Uterus (tissue), 4 donors: ENCODE results near the gene DOCK1. TPM values are rescaled to one million over a fixed set of nuclear protein-coding genes. Genes with fewer than 3 reads are reported as not detected.

ENCODE experiments used
- DNase-seq, 2 donors: peaks; one replicate each; pipeline ENCODE4 v3.0.0-alpha.2; 2019 to 2020
- H3K27ac ChIP-seq, 2 donors: fragments of 200-600 bp; sonication (generic); 1 replicate in 1 of 2; 2 replicates in 1 of 2; pipeline ENCODE4 v1.5.1; 2016 to 2018
- H3K27me3 ChIP-seq, 2 donors: fragments of 200-600 bp; sonication (generic); one replicate each; pipeline ENCODE4 v1.5.1; 2018 to 2019; ENCODE audit warnings: control low read depth in 1 of 2
- H3K36me3 ChIP-seq, 2 donors: fragments of 200-600 bp; sonication (generic); one replicate each; pipeline ENCODE4 v1.5.1; 2019; ENCODE audit warnings: control low read depth in 1 of 2
- H3K4me1 ChIP-seq, 2 donors: fragments of 200-600 bp; sonication (generic); one replicate each; pipeline ENCODE4 v1.5.1; 2018 to 2019; ENCODE audit warnings: control low read depth in 1 of 2
- H3K4me3 ChIP-seq, 2 donors: fragments of 200-600 bp; sonication (generic); 1 replicate in 1 of 2; 2 replicates in 1 of 2; pipeline ENCODE4 v1.5.1; 2018 to 2019; ENCODE audit warnings: mild to moderate bottlenecking in 1 of 2
- H3K9me3 ChIP-seq, 2 donors: fragments of 200-600 bp; sonication (generic); one replicate each; pipeline ENCODE4 v1.5.1; 2019; ENCODE audit warnings: control low read depth in 1 of 2
- POLR2A ChIP-seq, 2 donors: fragments of 450-650 bp; IDR thresholded peaks; one replicate each; pipeline ENCODE4 v1.6.1; 2016; ENCODE audit warnings: antibody characterized with exemption in 2 of 2, mild to moderate bottlenecking in 1 of 2, moderate library complexity in 1 of 2
- intact Hi-C: fragments of 100-400 bp; cut with DNase I; formaldehyde crosslinking; loops from one replicate; pipeline ENCODE4 v1.15.1; 2023; ENCODE audit warnings: low total_unique reads
- total RNA-seq, 4 donors: library from RNA; depleted of rRNA in 3 of 4; stranded (reverse); fragments of >200 nt in 3 of 4; gene quantifications; one replicate each; pipeline versions ENCODE4 v1.1.0 to v1.2.4, GENCODE V29; 2014 to 2023
- TF ChIP-seq, protein P1 (sequence below), 4 experiments: fragments of 200-600 bp in 2 of 4; fragments of 450-650 bp in 2 of 4; sonication (generic) in 2 of 4; IDR thresholded peaks; one replicate each; pipeline ENCODE4 v1.5.1; 2016 to 2019; ENCODE audit warnings: antibody characterized with exemption in 4 of 4, mild to moderate bottlenecking in 2 of 4, moderate library complexity in 1 of 4
- donor health status: DM: yes; HTN: yes; CAD: no.

The DOCK1 gene
- total RNA-seq, 4 donors from 2014 or later: 15.6 to 130 (median 65.0) TPM

DNA sequence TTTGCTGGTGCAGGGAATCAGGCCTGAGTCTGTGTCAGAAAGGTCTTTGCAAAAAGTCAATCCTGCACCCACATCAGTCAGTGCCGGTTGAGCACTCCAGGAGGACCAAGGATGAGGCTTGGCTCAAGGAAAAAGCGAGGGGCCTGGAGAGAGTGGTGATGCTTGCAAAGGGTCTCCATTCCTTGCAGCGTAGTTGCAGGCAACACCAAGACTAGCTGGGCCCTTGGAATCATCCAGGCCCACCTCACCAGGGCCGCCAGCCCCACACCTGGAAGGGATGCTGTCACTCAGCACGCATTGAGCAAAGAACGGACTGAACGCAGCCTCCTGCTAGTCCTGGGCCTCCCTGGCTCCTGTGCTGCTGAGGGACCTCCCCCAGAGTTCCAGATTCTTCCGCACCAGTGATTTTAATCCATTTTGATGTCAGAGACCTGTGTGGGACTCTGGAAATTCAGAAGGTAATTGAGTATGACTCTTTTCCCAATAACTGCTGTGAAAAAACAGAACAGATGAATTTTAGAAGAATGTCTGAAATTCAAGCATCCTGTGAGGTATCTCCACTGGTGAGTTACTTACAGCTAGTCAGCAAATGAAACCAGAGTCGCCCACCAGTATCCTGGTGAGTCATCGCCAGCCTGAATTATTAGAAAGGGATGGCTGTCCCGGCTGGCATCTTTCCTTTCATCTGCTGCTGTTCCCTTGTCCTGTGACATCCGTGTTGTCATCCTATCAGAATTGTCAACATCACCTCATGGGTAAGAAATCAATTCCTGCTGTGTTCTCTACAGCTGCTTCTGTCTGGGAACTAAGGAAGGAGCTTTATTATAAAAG, 493.1 kb downstream of the DOCK1 start:
- no peak overlapping the region for H3K4me3 ChIP-seq
- intact Hi-C loops: no loop called here
- no peaks in the 10 kb centered on the region for H3K9me3 ChIP-seq
- DNase-seq: no peak
- no peaks in the 10 kb centered on the region for H3K36me3 ChIP-seq
- TF ChIP-seq, protein P1, sequence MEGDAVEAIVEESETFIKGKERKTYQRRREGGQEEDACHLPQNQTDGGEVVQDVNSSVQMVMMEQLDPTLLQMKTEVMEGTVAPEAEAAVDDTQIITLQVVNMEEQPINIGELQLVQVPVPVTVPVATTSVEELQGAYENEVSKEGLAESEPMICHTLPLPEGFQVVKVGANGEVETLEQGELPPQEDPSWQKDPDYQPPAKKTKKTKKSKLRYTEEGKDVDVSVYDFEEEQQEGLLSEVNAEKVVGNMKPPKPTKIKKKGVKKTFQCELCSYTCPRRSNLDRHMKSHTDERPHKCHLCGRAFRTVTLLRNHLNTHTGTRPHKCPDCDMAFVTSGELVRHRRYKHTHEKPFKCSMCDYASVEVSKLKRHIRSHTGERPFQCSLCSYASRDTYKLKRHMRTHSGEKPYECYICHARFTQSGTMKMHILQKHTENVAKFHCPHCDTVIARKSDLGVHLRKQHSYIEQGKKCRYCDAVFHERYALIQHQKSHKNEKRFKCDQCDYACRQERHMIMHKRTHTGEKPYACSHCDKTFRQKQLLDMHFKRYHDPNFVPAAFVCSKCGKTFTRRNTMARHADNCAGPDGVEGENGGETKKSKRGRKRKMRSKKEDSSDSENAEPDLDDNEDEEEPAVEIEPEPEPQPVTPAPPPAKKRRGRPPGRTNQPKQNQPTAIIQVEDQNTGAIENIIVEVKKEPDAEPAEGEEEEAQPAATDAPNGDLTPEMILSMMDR (IDR thresholded peaks at IDR 0.05): no peak
- TF ChIP-seq POLR2A (IDR thresholded peaks at IDR 0.05): no peak
- H3K4me1 ChIP-seq: no peaks in the 10 kb centered on the region
- no peaks in the 10 kb centered on the region for H3K27me3 ChIP-seq
- no peak overlapping the region for H3K27ac ChIP-seq

DNA sequence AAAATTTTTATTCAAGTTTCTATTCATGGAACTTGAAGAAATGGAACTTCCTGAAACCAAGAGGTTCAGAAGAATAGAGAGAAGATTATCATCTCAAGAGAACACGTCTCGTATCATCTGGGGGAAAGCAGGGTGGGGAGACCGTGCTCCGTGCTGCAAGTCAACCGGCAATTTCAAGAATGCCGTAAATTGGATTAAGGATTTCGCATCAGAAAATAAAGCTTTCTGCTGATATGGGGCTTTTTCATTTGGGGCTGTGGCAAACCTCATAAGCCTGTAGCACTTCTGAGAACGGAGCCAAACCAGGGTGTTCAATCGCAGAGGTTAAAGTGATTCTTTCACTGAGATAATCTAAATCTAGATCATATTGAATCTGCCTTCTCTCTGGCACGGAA, 493.7 kb downstream of the DOCK1 start:
- Histone ChIP-seq H3K9me3 (no peaks in the 10 kb centered on the region), H3K27me3 (no peaks in the 10 kb centered on the region), H3K36me3 (no peaks in the 10 kb centered on the region), H3K4me3 (no peak overlapping the region), H3K27ac (no peak overlapping the region), H3K4me1 (no peaks in the 10 kb centered on the region)
- no peak for DNase-seq
- intact Hi-C loops: no loop called here
- TF ChIP-seq, protein P1 (IDR thresholded peaks at IDR 0.05): no peak
- no peak for TF ChIP-seq POLR2A (IDR thresholded peaks at IDR 0.05)

DNA sequence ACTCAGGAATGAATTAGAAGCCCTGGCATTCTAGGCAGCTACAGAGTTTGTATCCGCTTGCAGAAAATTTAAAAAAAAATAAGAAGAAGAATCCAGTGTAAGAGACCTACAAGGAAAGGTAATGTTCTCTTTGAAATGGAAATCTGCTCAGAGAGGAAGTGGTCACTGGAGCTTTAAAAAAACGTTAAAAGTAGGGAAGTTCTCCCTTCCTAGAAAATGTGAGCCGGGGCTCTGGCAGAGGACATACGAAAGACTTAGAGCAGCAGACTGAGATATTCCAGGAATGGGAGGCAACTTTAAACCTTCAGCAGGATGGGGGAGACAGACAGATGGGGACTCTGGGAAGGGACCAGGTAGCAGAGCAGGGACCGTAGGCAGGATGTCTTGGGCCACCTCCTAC, 494.4 kb downstream of the DOCK1 start:
- Histone ChIP-seq H3K4me1 (no peaks in the 10 kb centered on the region), H3K4me3 (no peak overlapping the region), H3K9me3 (no peaks in the 10 kb centered on the region), H3K27ac (no peak overlapping the region), H3K36me3 (no peaks in the 10 kb centered on the region), H3K27me3 (no peaks in the 10 kb centered on the region)
- intact Hi-C loops: no loop called here
- TF ChIP-seq, protein P1 (IDR thresholded peaks at IDR 0.05): no peak
- no peak for TF ChIP-seq POLR2A (IDR thresholded peaks at IDR 0.05)
- no peak for DNase-seq

DNA sequence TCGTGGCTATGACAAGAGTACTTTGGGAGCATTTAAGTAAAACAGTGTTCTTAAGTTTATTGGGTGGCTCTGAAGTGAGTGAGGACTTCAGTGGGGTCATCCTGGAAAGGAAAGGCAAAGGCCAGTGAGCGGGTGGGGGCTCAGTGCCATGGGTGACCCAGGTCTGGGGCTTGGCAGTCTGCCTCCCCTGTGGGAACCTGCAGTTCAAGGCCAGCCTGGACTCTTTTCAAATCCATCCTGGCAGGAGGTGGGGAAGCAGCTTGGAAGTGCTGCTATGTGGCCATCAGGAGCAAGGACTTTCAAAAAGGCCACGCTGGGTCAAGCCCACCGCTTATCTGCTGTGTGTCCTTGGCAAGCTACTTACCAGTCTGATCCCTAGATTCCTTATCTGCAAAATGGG, 495.0 kb downstream of the DOCK1 start:
- Histone ChIP-seq H3K27ac (no peak overlapping the region), H3K36me3 (no peaks in the 10 kb centered on the region), H3K4me3 (no peak overlapping the region), H3K9me3 (no peaks in the 10 kb centered on the region), H3K4me1 (no peaks in the 10 kb centered on the region), H3K27me3 (no peaks in the 10 kb centered on the region)
- TF ChIP-seq, protein P1 (IDR thresholded peaks at IDR 0.05): no peak
- TF ChIP-seq POLR2A (IDR thresholded peaks at IDR 0.05): no peak
- no peak for DNase-seq
- intact Hi-C loops: no loop called here

DNA sequence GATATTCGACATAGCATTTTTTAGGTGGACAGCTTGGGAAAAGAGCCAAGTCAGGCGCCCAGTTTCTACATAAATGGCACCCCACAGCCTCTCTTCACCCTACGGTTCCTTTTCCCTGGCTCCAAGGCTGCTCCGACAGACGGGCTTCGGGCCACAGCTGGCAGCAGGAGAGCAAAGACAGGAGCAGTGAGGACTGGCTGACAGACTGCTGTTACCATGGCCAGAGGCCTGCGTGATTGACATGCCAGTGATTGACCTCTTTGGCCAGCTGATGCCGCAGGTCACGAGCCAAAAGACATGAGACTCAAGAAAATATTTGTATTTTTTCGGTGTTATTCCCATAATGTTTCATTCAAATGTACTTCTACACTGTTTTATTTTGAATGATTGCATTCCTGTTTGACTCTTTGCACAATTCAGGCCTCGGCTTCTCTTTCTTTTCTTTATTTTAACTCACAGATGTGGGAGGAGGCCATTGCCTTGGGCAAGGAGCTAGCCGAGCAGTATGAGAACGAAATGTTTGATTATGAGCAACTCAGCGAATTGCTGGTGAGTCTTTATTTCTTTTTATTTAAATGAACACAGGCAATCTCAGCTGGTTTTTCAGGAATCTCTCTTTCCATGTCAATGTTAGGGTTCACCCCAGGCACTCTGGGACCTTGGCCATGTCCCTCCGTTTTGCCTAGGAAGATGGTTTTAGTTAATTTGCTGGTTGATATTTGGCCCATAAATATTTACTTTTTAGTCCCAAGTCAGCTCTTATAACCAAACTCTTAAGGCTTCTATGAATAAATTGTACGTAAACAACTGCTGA, 497.6 kb downstream of the DOCK1 start:
- no peak overlapping the region for H3K27ac ChIP-seq
- H3K27me3 ChIP-seq: no peaks in the 10 kb centered on the region
- DNase-seq: no peak
- no peak overlapping the region for H3K4me3 ChIP-seq
- H3K4me1 ChIP-seq: no peaks in the 10 kb centered on the region
- no peak for TF ChIP-seq POLR2A (IDR thresholded peaks at IDR 0.05)
- TF ChIP-seq, protein P1 (IDR thresholded peaks at IDR 0.05): no peak
- no peaks in the 10 kb centered on the region for H3K9me3 ChIP-seq
- no peaks in the 10 kb centered on the region for H3K36me3 ChIP-seq
- intact Hi-C loops: no loop called here
